Measurements from ENCODE around the gene SLC17A7. TPM values are rescaled to one million over a fixed set of nuclear protein-coding genes. Genes with fewer than 3 reads are reported as not detected.

The SLC17A7 gene
- total and polyA plus RNA-seq, 7 experiments from 2014 or later: 0.12 to 0.22 TPM; not detected in 5

- peak overlapping the region; percentile 1 for H3K4me3 ChIP-seq (ENCODE audit: low read length)
- no peaks in the 10 kb centered on the region for H3K36me3 ChIP-seq (ENCODE audit: control insufficient read depth in 2 of 3, insufficient read depth in 3 of 3, low read length in 3 of 3)
- peaks cover 43 to 78% (median 56%) of the 10 kb centered on the region in 7 donors for H3K4me1 Mint-ChIP-seq
- H3K9me3 ChIP-seq (ENCODE audit: control insufficient read depth in 2 of 3, low read length in 3 of 3): no peaks in the 10 kb centered on the region
- H3K36me3 Mint-ChIP-seq: peaks cover 0 to 6% (median 0%) of the 10 kb centered on the region in 5 donors
- ChIA-PET CTCF (interaction anchor here (0.8 to 1.3 kb wide), 2 partner anchors 27 to 43 kb away, joined by 3 read pairs; no protein-coding TSS in a partner anchor), POLR2A (interaction anchor here (1.0 to 2.1 kb wide), 2 partner anchors 14 to 43 kb away, joined by 3 to 8 read pairs; partner anchors contain the start of genes PIH1D1 and PTH2)
- intact Hi-C loops (cut with micrococcal nuclease): loop anchor here in 1 of 2 donors (2.0 to 5.0 kb wide), 2 partner anchors 16 to 33 kb away; partner anchors contain the start of genes GFY and SLC17A7
- H3K4me1 ChIP-seq (ENCODE audit: control insufficient read depth in 2 of 2, insufficient read depth in 2 of 2, low read length in 2 of 2): peaks cover 16 to 39% of the 10 kb centered on the region in 2 donors
- peaks cover 0 to 4% (median 0%) of the 10 kb centered on the region in 5 donors for H3K27me3 Mint-ChIP-seq
- no peak for DNase-seq
- no peak for ATAC-seq
- H3K27ac Mint-ChIP-seq: peak overlapping the region; percentile 77 to 92 (median 84)
- H3K9me3 Mint-ChIP-seq: peaks cover 0 to 2% (median 0%) of the 10 kb centered on the region in 11 donors
- H3K27me3 ChIP-seq (ENCODE audit: control insufficient read depth in 2 of 2, insufficient read depth in 2 of 2, low read length in 2 of 2): no peaks in the 10 kb centered on the region
- H3K27ac ChIP-seq (ENCODE audit: low read depth, low read length): peak overlapping the region; percentile 6
- H3K4me3 Mint-ChIP-seq: peak overlapping the region; percentile 34 to 86 (median 68)
These were observed 32.4 kb downstream of the SLC17A7 start for GRCh38 chr19:49408816-49409440.

- H3K27ac Mint-ChIP-seq: peak overlapping the region; percentile 1 to 92 (median 78)
- peaks cover 0 to 6% (median 0%) of the 10 kb centered on the region in 5 donors for H3K36me3 Mint-ChIP-seq
- peaks cover 0 to under 1% (median 0%) of the 10 kb centered on the region in 11 donors for H3K9me3 Mint-ChIP-seq
These were observed 33.8 kb downstream of the SLC17A7 start for GRCh38 chr19:49407482-49408015.

GRCh38 chr19:49407079-49407478, 34.2 kb downstream of the SLC17A7 start:
- peaks cover 0 to 4% (median 0%) of the 10 kb centered on the region in 5 donors for H3K27me3 Mint-ChIP-seq
- no peaks in the 10 kb centered on the region for H3K9me3 ChIP-seq (ENCODE audit: control insufficient read depth in 2 of 3, low read length in 3 of 3)
- H3K36me3 Mint-ChIP-seq: peaks cover 0 to 6% (median 0%) of the 10 kb centered on the region in 5 donors
- no peak overlapping the region for H3K4me3 ChIP-seq (ENCODE audit: low read length)
- H3K4me1 ChIP-seq (ENCODE audit: control insufficient read depth in 2 of 2, insufficient read depth in 2 of 2, low read length in 2 of 2): peaks cover 16 to 37% of the 10 kb centered on the region in 2 donors
- no peak overlapping the region for H3K27ac Mint-ChIP-seq
- no peak for ATAC-seq
- DNase-seq: no peak
- POLR2A ChIA-PET: interaction anchor here (0.9 to 2.2 kb wide), 4 partner anchors 10 to 45 kb away, joined by 3 to 7 read pairs (median 5); no protein-coding TSS in a partner anchor
- no peaks in the 10 kb centered on the region for H3K9me3 Mint-ChIP-seq
- H3K27ac ChIP-seq (ENCODE audit: low read depth, low read length): no peak overlapping the region
- CTCF ChIA-PET: interaction anchor here (1.8 kb wide), 1 partner anchor 10 kb away, joined by 4 read pairs; no protein-coding TSS in a partner anchor
- no peaks in the 10 kb centered on the region for H3K36me3 ChIP-seq (ENCODE audit: control insufficient read depth in 2 of 3, insufficient read depth in 3 of 3, low read length in 3 of 3)
- no peaks in the 10 kb centered on the region for H3K27me3 ChIP-seq (ENCODE audit: control insufficient read depth in 2 of 2, insufficient read depth in 2 of 2, low read length in 2 of 2)
- H3K4me1 Mint-ChIP-seq: peaks cover 40 to 77% (median 52%) of the 10 kb centered on the region in 7 donors
- peak overlapping the region in 2 of 10 donors; percentile 56 to 74 for H3K4me3 Mint-ChIP-seq
- intact Hi-C loops (cut with micrococcal nuclease): loop anchor here in 1 of 2 donors (5.0 kb wide), 1 partner anchor 35 kb away; the partner anchor contains the start of gene SLC17A7

More at GRCh38 chr19:49407482-49408015, 33.8 kb downstream of the SLC17A7 start:
- Mint-ChIP-seq H3K4me1 (peaks cover 43 to 82% (median 56%) of the 10 kb centered on the region in 7 donors), H3K27me3 (peaks cover 0 to 4% (median 0%) of the 10 kb centered on the region in 5 donors), H3K4me3 (peak overlapping the region in 8 of 10 donors; percentile 0 to 74 (median 48))
- CTCF ChIA-PET: interaction anchor here (1.8 kb wide), 1 partner anchor 9 kb away, joined by 4 read pairs; no protein-coding TSS in a partner anchor
- POLR2A ChIA-PET: interaction anchor here (0.9 to 2.2 kb wide), 4 partner anchors 11 to 45 kb away, joined by 3 to 8 read pairs (median 6); partner anchors contain the start of gene PTH2
- no peaks in the 10 kb centered on the region for H3K9me3 ChIP-seq (ENCODE audit: control insufficient read depth in 2 of 3, low read length in 3 of 3)
- ATAC-seq: no peak
- DNase-seq: no peak
- H3K4me3 ChIP-seq (ENCODE audit: low read length): no peak overlapping the region
- H3K36me3 ChIP-seq (ENCODE audit: control insufficient read depth in 2 of 3, insufficient read depth in 3 of 3, low read length in 3 of 3): no peaks in the 10 kb centered on the region
- H3K4me1 ChIP-seq (ENCODE audit: control insufficient read depth in 2 of 2, insufficient read depth in 2 of 2, low read length in 2 of 2): peaks cover 16 to 39% of the 10 kb centered on the region in 2 donors
- H3K27me3 ChIP-seq (ENCODE audit: control insufficient read depth in 2 of 2, insufficient read depth in 2 of 2, low read length in 2 of 2): no peaks in the 10 kb centered on the region
- intact Hi-C loops (cut with micrococcal nuclease): loop anchor here in 1 of 2 donors (2.0 to 5.0 kb wide), 2 partner anchors 17 to 35 kb away; partner anchors contain the start of genes GFY and SLC17A7
- H3K27ac ChIP-seq (ENCODE audit: low read depth, low read length): no peak overlapping the region

- Histone ChIP-seq H3K27ac (ENCODE audit: low read depth, low read length) (no peak overlapping the region), H3K9me3 (ENCODE audit: control insufficient read depth in 2 of 3, low read length in 3 of 3) (no peaks in the 10 kb centered on the region), H3K36me3 (ENCODE audit: control insufficient read depth in 2 of 3, insufficient read depth in 3 of 3, low read length in 3 of 3) (no peaks in the 10 kb centered on the region), H3K27me3 (ENCODE audit: control insufficient read depth in 2 of 2, insufficient read depth in 2 of 2, low read length in 2 of 2) (no peaks in the 10 kb centered on the region), H3K4me1 (ENCODE audit: control insufficient read depth in 2 of 2, insufficient read depth in 2 of 2, low read length in 2 of 2) (peaks cover 0 to 24% of the 10 kb centered on the region in 2 donors), H3K4me3 (ENCODE audit: low read length) (no peak overlapping the region)
- Mint-ChIP-seq H3K27ac (peak overlapping the region in 3 of 9 donors; percentile 5 to 75 (median 36)), H3K4me1 (peaks cover 14 to 55% (median 28%) of the 10 kb centered on the region in 7 donors), H3K27me3 (peaks cover 0 to 4% (median 0%) of the 10 kb centered on the region in 5 donors), H3K9me3 (peaks cover 0 to 2% (median 0%) of the 10 kb centered on the region in 11 donors), H3K4me3 (peak overlapping the region in 1 of 10 donors; percentile 16), H3K36me3 (no peaks in the 10 kb centered on the region)
- DNase-seq: no peak
- intact Hi-C loops (cut with micrococcal nuclease): no loop called here
- no peak for ATAC-seq
- ChIA-PET POLR2A (interaction anchor here (1.1 kb wide), 1 partner anchor 9 kb away, joined by 3 read pairs; no protein-coding TSS in a partner anchor), CTCF (interaction anchor here (0.8 to 1.0 kb wide), 2 partner anchors 36 to 66 kb away, joined by 3 read pairs; no protein-coding TSS in a partner anchor)
These were observed 37.7 kb downstream of the SLC17A7 start for GRCh38 chr19:49403404-49404187.

GRCh38 chr19:49400029-49400428, 41.3 kb downstream of the SLC17A7 start:
- no peak overlapping the region for H3K4me3 ChIP-seq (ENCODE audit: low read length)
- no peak overlapping the region for H3K27ac Mint-ChIP-seq
- H3K9me3 ChIP-seq (ENCODE audit: control insufficient read depth in 2 of 3, low read length in 3 of 3): no peaks in the 10 kb centered on the region
- no peak for DNase-seq
- no peaks in the 10 kb centered on the region for H3K36me3 ChIP-seq (ENCODE audit: control insufficient read depth in 2 of 3, insufficient read depth in 3 of 3, low read length in 3 of 3)
- ATAC-seq: no peak
- H3K9me3 Mint-ChIP-seq: peaks cover 0 to 4% (median 0%) of the 10 kb centered on the region in 11 donors
- H3K27ac ChIP-seq (ENCODE audit: low read depth, low read length): no peak overlapping the region
- H3K27me3 Mint-ChIP-seq: no peaks in the 10 kb centered on the region
- intact Hi-C loops (cut with micrococcal nuclease): no loop called here
- H3K4me3 Mint-ChIP-seq: no peak overlapping the region
- H3K36me3 Mint-ChIP-seq: no peaks in the 10 kb centered on the region
- POLR2A ChIA-PET: no interaction called here
- peaks cover 14 to 46% (median 23%) of the 10 kb centered on the region in 7 donors for H3K4me1 Mint-ChIP-seq
- peaks cover 0 to 20% of the 10 kb centered on the region in 2 donors for H3K4me1 ChIP-seq (ENCODE audit: control insufficient read depth in 2 of 2, insufficient read depth in 2 of 2, low read length in 2 of 2)
- CTCF ChIA-PET: interaction anchor here (1.0 kb wide), 1 partner anchor 9 kb away, joined by 3 read pairs; no protein-coding TSS in a partner anchor
- H3K27me3 ChIP-seq (ENCODE audit: control insufficient read depth in 2 of 2, insufficient read depth in 2 of 2, low read length in 2 of 2): no peaks in the 10 kb centered on the region

Measured in naive thymus-derived CD4-positive, alpha-beta T cell (primary cell).